ENCODE results near the gene RTTN.

The RTTN gene

DNA sequence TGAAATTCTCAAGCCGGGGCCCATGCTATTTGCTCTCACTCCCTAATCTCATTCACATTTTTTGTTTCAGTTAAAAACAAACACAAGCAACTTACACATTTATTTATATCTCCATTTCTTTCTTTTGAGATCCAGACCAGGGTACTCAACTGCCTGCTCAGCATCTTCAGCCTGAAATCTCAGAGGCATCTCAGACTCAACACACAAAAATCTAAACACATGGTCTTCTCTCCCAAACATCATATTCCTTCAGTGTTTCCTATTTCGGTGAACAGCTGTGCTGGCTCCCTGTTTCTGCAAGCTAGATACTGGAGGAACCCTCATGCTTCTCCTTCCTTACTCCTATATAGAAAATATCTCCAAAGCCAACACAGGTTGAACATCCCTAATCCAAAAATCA is 11.3 kb upstream of the RTTN start:
- no peak for DNase-seq

DNA sequence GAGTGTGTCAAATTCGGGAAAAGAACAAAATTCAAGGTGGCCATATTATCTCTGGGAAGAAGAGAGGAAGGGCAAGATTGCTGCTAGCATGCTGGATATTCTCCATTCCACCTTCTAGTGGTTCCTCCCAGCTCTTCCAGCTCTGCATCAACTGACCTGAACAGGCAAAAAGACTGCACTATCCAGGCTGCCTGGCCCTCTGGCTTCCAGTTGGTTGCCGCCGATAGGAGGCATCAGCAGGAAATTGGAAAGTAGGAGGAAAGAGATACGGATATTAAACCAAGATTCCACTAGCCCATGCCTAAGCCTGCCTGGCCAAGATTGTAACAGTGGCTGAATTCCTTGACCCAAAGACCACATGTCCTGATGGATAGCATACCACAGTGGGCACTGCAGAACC is 1.7 kb upstream of the RTTN start:
- DNase-seq: no peak

DNA sequence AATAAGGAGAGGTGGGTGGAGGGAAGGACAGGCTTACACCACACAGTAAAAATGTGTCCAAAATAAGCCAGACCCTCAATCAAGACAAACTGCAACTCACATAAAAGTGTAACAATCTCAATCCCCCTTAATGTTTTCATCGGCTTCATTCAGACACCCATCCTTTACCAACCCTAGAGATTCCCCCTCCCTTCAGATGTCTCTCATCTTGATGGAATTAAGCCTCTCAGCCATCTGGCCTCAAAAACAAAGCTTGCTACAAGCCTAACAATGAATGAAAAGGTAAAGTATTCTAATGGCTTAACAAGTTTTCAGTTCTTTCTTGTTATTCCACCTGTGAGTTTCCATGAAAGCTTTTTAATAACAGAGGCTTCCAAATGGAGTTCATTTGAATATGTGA is 5.2 kb downstream of the RTTN start:
- no peak for DNase-seq

DNA sequence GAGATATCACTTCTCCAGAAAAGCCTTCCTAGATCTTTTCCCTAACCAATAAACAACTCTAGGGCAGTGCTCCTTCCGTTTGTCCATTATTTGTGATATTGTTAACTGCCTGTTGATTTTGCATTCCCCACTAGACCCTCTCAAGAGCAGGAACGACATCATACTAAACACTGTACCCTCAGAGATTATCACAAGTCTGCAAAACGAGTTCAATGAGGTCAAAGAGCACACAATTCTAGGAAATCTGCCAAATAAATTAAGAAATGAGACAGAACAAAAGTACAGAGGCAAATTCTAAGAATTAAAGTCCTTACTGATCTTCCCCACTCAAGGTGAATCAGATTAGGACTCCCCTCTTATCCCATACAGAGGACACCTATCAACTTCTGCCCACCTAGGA is 7.6 kb downstream of the RTTN start:
- no peak for DNase-seq

DNA sequence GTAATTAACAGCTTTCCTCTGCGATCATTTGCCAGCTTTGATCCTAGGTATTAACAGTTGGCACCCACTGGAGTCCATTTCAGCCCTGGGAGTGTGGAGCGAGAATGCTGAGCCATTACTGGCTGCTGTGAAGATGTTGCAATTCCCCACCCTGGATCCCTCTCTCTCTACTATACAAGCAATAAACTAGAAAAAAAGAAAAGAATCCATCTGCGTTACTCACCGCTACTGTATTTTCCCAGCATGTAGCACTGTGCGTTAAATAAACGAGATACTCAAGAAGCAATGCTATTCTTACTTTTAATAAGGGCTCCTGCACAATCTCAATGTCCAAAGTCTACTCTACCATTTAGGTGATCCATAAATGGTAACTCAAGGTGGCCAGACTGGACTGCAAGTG is 8.5 kb downstream of the RTTN start:
- DNase-seq: no peak

DNA sequence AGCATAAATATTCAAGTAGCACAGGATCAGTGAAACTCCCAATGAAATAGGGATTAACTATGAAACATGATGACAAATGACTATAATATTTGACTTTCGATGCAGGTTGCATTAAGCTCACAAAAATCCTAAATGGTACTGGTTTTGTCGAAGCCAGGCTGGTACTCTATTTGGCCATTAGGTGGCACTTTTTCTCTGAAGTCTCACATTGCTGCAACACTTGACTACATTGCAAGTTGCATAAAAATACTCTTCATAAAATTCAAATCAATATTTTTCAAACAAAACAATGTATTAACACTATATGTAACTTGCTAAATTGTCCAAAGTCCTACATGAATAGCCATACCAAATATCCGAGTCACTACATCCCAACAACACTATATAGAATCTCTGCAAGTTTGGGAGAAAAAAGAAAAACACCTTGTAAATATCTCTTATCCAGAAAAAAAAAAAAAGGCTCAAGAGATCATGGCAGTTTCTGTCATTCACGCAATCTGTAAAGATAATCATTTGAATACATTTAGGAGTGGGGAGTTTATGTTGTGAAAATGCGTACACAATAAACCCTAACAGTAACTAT is 9.5 kb downstream of the RTTN start:
- DNase-seq: peak in 14 of 56 donors; percentile 3 to 36 (median 12)

DNA sequence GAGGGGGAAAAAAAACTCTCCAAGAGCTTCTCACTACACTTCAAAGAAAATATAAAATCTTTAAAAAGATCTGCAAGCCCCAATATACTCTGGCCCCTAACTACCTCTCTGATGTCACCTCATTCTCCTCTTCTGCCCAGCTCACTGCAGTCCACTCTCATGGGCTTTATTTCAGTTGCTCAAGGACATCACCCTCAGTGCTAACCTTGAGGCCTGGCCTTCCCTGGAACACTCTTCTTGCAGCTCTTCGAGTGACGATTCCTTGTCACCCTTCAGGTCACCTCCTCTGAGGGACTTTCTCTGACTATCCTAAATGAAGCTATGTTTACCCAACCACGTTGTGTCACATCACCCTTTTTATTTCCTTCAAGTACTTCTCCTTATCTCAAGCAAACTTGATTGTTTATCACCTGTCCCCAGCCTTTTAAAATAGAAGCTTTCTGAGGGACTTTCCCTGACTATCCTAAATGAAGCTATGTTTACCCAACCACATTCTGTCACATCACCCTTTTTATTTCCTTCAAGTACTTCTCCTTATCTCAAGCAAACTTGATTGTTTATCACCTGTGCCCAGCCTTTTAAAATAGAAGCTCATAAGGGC is 10.4 kb downstream of the RTTN start:
- no peak for DNase-seq

DNA sequence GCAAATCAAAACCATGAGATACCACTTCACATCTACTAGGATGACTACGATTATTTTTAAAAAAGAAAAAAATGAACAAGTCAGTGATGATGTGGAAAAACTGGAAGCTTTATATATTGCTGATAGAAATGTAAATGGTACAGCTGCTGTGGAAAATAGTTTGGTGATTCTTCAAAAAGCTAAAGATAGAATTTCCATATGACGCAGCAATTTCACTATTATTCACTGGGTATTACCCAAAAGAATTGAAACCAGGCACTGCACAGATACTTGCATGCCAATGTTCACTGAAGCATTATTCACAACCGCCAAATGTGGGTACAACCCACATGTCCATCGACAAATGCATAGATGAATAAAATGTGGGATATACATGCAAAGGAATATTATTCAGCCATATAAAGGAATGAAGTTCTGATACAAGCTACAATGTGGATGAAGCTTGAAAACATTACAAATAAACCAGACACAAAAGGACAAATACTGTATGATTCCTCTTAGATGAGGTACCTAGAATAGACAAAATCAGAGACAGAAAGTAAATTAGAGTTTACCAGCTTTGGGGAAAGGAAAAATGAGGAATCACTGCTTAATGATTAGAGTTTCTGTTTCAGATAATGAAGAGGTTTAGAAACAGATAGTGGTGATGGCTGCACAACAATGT is 11.1 kb downstream of the RTTN start:
- no peak for DNase-seq

DNA sequence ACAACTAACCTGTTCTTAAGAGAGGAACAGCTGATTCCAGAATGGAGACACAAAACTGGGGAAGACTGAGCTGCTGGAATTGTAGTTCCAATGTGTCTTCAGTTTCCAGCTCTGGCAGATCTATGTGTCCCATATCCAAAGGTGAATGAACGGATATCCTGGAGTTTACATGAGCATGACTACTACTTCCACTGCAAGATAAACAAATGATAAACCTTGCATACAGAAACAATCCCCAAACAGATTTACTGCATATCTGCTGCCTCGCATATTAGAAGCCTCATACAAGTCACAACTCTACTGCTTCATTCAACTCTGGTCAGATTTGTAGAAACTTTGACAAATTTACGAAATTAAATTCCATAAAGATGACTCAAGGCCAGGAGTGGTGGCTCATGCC is 15.0 kb downstream of the RTTN start:
- DNase-seq: no peak

DNA sequence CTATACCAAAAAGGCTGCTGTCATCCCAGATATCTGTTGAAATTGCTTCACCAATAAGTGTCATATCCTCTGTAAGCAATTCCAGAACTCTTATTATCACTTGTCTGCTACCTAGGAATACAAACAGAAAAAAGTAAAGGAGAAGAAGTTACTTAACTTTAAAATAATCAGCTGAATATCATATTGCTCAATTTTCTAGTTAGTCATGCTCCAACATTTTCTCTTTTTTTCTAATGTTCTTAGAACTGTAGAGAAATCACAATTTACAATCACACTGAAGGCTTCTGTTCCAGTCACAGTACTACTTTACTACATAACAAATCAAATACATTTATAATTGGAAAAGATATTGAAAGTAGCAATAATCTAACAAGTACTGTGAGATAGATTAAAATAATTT is 17.4 kb downstream of the RTTN start:
- no peak for DNase-seq

DNA sequence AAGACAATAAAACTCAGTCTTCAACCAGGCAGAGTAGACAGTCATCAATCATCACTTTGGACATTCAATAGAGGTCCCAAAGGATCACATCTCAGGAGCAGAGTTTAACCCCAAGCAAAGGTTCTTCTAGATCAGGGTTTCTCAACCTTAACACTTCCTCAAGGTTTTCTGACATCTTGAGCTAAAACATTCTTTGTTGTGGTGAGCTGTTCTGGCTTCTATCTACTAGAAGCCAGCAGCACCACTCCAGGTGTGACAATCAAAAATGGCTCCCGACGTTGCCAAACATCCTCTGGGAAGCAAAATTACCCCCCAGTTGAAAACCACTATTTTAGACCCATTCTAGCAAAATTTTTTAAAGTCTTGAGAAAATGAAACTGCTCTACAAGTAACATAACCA is 22.0 kb downstream of the RTTN start:
- no peak for DNase-seq

DNA sequence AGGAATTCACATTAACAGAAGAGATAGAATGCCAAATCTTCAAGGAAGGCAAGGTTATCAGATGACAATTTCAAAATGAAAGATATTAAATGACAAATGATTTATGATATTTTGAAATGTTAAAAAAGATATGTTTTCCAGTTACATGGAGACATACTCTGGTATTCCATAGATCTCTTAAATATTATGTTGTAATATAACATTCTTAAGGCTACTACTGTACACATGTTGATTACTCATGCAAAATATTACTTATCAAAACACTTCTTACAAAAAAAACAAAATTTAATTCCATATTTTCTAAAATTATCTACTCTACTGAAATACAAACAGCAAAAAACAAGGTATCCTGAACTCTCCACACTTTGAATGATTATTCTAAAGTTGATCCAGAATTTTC is 22.9 kb downstream of the RTTN start:
- no peak for DNase-seq

DNA sequence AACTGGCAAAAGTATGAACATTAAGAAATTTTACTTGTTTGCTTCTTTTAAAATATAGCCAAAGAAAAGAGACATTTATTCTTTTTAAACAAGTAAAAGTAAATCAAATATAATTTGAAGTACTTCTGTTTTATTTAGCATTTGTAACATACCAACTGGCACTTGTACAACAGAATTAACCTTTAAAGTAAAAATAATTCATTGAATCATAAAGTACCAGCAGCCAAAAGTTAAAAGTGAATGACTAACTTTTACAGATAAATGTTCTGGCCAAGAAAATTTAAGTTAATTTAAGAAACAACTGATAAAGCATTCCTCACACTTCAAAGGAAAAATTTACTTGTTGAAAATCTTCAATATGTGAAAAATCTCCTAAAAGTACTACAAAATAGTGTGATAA is 23.8 kb downstream of the RTTN start:
- no peak for DNase-seq

DNA sequence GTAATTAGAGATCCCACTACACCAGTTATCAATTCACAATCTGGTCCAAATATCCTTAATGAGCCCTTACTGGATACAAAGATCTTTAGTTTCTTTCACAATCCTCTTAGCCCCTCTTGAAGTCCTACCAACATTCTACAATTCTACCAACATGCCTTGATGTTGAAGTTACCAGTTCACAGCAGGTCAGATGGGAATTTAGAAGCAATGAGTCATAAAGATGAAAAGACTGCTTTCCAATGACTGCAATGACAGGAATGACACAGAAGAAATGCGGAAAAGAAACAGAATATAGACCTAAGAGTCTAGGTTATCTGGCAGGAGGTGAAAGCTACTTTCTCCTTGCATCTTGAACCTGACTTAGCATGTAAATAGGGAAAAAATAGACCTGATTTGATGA is 24.5 kb downstream of the RTTN start:
- DNase-seq: no peak

DNA sequence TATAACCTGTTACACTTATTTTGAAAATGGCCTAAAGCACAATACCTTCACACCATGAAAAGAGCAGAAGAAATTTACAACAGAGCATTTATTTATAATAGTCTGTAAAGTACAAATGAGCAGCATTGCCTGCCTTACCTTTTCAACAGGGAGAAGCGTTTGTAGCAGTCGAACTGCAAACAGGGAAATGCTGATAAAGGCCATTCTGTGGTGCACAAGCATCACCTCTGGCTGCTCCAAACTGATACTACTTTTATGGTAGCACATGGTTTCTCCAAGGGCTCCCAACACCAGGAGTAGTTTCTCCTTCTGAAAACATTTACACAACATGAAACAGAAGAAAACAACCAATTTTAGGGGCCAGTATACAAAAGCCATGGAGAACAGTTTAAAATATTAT is 28.9 kb downstream of the RTTN start:
- no peak for DNase-seq

DNA sequence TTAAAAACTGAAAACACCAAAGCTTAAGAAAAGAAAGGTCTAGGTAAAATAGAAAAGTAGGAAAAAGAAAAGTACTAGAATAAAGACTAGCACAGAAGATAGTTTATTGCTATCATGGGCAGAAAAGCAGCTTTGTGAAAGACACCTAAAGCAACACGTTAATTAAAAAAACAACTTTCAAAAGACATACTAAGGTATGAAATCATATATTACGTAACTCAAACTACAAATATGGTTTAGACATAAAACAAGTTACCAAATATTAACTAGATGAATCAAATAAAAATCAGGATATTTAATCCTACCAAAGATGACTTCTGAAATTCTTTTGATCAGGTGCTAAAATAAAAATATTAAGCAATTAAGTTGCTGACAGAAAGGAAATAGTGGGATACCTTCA is 30.3 kb downstream of the RTTN start:
- DNase-seq: no peak

DNA sequence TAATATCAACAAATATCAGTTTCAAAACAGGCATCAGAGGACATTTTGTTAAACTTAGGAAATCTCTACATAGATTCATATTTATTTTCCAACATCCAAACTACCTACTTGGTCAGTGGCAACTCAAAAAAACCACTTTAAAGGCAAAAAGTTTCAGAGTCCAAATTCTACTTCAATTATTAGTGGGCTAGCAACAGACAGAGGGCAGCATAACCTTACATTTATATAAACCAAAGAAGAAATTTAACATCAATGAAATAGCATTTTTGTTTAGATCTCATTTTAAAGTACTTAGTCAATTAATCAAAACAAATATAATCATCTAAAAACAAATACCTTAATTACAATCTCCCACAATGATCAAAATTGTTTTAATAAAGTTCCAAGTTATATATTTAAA is 33.3 kb downstream of the RTTN start:
- DNase-seq: no peak

DNA sequence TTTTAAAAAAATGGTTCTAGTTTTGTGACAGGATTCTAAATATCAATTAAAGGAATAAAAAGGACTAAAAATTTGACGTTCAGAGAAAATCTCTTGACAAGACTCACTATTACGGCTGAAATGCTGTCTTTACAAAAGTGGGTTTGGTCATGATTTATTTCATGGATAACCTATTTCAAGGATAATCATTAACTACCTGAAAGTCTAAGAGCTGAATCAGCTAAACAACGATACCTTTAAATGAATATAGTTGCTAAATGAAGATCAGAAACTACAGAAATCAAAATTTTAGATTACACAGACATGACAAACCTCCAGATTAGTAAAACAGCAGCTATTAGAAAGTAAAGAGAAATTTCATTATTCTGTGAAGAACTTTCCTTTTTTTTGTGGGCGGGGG is 35.7 kb downstream of the RTTN start:
- DNase-seq: no peak

DNA sequence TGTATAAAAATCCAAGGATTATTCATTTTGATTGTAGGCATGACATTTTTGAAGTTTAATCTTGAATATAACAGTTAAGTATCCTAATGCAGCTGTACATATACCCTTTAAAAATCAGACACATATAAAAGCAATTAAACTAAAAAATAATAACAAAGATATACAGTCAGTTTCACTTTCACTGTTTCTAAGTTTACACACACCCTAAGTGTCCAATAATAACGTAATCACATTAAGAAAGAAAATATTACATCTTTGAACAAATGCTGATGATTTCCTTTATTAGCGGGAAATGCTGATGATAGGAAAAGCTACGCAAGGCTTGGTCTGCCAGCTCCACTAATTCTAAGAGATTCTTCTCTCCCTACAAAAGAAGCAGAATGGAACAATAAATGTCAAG is 38.8 kb downstream of the RTTN start:
- no peak for DNase-seq

DNA sequence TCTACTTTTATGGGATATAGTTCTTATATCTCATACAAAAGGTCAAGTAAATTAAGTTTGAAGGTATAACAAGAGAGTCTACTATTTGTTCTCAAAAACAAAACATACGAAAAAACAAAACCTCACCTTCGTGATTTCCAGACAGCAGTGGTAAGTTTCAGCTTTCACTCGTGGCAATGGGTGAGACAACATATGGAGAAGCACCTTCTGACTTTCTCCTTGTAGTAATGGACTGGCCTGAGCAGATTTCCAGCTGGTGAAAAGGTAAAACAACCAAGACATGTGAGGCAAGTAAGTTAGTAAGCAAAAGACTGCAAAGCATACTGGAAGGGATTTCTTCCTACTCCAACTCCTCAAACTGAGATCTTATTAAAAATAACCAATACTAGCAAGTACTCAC is 39.6 kb downstream of the RTTN start:
- no peak for DNase-seq

DNA sequence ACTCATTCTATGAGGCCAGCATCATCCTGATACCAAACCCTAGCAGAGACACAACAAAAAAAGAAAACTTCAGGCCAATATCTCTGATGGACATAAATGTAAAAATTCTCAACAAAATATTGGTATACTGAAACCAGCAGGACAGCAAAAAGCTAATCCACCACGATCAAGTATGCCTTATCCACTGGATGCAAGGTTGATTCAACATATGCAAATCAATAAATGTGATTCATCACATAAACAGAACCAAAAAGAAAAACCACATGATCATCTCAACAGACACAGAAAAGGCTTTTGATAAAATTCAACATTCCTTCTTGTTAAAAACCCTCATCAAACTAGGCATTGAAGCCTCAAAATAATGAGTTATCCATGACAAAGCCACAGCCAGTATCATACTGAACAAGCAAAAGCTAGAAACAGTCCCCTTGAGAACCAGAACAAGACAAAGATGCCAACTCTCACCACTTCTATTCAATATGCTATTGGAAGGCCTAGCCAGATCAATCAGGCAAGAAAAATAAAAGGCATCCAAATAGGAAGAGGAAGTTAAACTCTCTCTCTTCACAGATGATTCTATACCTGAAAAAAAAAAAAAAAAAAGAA is 45.3 kb downstream of the RTTN start:
- DNase-seq: no peak

DNA sequence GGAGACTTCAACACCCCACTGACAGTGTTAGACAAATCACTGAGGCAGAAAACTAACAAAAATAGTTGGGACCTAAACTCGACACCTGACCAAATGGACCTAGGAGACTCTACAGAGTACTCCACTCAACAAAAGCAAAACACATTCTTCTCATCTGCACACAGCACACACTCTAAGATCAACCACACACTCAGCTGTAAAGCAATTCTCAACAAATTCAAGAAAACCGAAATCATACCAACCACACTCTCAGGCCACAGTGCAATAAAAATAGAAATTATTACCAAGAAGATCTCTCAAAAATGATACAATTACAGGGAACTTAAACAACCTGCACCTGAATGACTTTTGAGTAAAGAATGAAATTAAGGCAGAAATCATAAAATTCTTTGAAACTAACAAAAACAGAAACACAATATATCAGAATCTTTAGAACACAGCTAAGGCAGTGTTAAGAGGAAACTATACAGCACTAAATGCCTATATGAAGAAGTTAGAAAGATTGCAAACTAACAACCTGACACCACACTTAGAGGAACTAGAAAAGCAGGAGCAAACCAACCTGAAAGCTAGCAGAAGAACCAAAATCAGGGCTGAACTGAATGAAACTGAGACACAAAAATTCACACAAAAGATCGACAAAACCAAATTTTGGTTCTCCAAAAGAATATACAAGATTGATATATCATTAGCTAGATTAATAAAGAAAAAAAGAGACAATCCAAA is 46.3 kb downstream of the RTTN start:
- DNase-seq: no peak

Data from nucleus accumbens (tissue), 56 donors.